Limb (tissue), 2 donors: Measurements from ENCODE around the gene ZBTB20.

Source experiments
- DNase-seq, 2 donors: peaks; one replicate each; pipeline ENCODE4 v3.0.0-alpha.2; 2016; ENCODE audit errors: extremely low spot score in 2 of 2

The ZBTB20 gene

DNA sequence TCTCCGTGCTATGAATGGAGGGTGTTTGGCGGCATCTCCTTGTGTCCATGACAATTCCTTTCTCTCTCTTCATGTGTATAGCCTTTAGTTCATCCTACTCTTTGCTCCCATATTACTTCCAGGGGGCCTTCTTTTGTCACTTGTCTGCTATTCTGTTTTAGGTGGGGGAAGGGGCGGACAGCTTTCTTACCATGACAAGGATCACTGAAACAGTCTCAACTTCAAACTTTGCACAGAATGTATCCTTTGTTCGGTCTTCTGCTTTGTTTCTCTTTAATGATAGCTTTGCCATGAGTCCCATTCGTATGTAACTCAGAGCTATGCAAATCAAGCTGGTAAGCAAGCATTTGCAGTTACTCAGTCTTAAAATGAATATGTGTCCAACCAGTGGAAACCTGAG lies 559.1 kb downstream of the ZBTB20 start:
- no peak for DNase-seq

DNA sequence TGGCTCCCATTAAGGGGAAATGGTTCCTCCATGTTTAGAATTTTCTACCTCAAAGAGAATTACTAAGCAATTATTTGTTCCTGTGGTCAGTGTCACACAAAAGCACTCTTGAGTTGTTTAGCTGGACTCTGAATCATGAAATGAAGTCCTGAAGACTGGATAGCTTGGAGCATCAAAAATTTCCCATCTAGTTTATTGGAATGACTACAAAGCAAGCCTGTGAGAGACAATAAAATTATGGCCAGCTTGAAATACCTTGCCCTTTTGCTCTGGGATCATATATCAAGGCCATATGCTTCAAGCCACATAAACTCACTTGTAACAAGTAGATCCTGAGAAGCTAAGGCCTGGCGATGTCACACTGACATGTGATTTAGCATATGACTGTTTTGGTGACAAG lies 561.0 kb downstream of the ZBTB20 start:
- no peak for DNase-seq

DNA sequence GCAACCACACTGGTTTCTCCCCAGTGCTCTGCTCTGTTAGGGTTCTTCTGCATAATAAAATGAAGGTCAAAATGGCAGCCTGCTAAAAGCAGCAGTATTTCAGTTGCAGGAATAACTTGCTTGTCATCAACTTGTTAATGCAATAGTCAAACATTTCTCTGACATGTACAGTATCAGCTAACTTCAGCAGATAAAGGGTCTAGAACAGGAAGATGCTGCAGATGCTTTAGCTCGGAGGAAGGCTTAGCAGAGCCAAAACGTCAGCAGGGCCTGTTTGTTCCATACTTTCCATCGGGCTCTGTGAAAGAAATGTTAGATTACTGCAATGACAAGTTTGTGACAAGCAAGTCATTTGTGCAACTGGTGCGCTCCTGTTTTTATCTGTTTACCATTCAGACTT lies 561.4 kb downstream of the ZBTB20 start:
- no peak for DNase-seq

DNA sequence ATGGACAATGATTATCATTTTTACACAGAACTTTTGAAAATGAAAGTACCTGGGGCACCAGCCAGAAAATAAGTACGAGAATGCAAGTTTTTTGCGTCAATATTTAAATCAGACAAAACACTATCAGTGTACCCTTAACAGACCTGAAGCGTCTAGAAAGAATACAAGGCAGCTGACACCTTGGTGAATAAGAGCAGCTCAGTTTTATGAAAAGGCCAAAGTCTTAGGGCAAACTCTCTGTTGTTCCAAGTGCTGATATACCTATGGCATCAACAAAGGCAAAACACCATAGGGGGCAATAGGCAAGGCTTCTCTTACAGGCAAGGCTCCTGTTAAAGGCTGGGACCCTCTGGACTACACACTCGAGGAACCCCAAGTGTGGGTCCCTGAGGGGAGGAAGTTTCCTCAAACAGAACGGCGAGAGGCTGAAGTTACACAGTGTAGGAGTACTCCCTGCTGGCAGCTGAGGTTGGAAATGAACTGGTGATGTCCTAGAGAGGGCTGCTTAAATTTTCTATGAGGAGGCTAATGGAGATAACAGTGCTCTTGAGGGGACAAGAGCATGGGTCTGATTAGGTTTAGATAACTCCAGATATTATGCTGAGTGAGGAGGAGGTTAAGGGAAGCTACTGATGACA lies 562.2 kb downstream of the ZBTB20 start:
- DNase-seq, result no peak

DNA sequence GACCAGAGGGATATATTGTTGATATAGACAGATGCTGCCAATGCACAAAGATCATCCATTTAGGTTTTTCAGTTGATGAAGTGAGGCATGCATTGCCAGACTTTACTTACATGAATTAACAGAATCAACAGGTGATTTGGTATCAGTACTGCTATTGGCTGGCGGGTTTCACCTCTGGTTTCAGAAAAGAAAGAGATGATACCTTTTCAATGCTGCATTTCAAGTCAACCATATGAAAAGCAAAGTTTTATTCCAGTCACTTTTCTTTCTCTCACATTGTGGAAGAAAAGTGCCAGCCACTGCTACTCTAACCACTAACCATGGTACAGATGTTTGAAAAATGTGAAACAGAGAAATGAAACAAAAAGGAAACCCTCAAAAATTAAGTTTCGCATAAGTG lies 564.2 kb downstream of the ZBTB20 start:
- no peak for DNase-seq

DNA sequence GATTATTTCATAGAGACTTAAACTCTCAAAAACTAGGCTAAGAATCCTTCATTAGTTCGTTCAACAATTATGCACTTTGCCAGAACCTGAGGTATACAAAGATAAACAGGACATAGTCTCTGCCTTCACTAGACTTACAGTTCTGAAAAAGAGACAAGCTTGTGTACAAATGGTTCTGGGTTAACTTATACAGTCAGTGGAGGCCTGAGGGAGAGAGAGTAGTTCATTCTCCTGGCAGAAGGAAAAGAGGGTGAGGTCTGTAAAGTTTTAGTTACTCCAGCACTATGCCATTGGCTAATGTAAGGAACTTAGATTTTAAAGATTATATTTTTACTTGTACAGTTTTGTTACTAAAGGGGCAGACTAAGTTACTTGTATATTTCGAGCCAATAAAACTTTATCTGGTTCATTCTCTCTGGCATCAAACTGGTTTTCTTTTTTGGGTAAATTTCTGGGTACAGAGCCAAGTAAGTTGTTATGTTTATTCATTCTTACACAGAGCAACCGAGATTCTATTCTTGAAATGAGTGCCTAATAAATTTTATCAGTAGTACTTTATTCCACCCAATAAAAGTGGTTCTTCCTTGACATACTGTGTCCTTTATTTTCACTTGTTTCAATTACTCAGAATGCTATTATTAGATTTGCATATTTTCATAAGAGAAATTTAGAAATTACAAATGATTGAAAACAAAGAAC lies 574.6 kb downstream of the ZBTB20 start:
- no peak for DNase-seq

DNA sequence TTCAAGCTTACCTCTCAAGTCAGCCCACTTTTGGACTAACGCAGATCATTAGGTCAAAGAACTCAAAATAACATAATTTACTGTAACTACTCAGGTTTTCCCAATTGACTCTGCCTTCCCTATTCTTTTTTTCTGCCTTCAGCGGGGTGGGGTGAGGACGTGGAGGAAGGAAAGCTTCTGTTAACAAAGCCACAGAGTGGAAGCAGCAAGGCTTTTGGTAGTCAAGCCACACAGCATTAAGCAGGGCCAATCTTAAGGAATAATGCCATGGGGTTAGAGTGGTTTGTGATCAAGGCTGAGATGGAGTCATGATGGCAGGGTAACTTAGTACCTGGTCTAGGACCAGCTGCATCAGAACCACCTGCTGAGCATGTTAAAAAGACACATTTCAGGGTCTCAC lies 575.7 kb downstream of the ZBTB20 start:
- no peak for DNase-seq

DNA sequence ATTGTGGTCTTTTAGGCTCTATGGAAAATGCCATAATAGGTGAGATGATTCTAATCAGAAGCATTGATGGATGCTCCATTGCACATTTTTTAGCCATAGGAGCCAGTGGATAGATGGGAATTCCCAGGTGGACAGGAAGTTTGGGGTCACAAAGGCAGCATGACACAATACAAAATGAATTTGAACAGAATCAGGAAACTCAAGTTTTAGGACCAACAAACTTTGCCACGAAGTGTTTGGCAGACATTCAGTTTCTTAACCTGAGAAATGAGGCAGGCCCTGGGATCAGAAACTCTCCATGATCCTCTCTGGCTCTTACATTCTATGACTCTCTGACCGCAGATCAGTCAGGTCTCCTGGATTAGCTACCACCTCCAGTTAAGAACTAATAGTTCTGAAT lies 577.9 kb downstream of the ZBTB20 start:
- no peak for DNase-seq

DNA sequence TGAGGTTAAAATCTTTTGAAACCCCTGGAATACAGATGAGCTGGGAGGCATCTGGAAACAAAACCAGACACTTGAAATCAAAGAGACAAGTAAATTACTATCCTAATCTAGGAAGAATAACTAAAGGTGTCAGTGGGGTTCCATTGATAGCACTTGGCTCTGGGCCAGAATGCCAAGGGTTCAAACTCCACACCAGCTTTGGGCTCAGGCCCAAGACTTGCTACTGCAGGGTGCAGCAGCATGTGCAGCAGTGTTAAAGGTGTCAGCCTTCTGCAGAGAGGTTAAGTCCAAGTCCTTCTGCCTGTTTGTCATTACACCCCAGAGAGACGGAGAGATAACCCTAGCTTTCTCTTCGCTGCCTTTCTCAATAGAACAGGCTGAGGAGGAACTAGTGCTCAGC lies 579.3 kb downstream of the ZBTB20 start:
- DNase-seq, result no peak

DNA sequence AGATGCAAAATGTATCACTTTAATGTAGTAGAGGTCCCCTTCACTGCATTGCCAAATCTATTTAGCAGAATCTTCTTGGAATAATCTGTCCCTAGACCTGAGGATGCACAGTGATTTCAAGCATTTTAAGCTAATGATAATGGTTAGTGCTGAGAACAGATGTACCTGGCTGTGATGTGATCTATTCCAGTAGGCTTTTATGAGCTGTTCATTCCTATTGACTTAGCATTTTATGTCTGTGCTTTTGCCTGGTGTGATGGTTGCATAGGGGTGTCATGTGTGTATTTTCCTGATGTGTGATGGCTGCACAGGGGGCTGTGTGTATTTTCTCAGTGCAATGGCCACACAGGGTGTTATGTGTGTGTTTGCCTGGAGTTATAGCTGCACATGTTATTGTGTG lies 580.3 kb downstream of the ZBTB20 start:
- DNase-seq, result no peak

DNA sequence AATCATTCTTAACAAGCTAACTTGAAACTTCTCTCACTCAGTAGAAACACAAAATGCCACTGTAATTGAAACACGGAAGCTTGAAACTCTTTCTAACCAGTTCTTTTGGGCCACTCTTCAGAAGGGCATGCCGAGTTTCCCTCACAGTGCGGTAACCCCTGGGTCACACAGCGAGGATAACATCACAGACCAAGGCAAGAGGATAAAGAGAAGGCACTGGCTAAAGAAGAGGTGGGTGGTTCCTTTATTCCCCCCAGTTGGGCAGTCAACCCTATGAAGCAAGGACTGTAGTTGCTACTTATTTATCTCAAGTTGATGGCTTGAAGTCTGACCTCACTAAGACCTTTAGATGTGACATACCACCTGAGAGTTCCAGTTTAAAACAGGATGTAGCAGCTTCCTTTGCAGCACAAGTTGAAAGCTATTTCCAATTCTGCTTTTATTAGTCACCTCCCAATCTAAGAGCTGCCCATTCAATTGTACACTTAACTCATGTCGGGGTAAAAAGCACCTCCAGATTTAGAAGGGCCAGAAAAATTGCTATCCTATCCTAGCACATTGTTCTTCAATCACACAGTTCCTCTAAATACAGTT lies 580.8 kb downstream of the ZBTB20 start:
- DNase-seq, result no peak

DNA sequence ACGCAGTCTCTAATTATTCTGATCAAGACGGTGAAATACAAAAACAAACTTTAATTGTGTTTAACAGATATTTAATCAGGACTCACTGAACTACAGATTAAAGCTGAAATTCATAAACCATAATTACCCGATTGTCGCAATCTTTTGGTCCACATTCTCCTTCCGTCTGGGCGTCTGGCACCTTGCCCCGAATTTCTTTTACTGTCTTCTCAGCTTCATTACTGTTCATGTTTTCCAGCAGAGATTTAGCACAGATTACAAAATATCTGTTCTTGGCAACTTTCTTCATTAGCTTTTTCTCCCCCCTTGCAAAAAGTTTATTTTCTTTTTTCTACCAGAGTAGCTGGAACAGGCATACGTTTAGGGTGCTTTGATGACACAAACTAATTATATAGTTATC lies 581.9 kb downstream of the ZBTB20 start:
- DNase-seq, result no peak

DNA sequence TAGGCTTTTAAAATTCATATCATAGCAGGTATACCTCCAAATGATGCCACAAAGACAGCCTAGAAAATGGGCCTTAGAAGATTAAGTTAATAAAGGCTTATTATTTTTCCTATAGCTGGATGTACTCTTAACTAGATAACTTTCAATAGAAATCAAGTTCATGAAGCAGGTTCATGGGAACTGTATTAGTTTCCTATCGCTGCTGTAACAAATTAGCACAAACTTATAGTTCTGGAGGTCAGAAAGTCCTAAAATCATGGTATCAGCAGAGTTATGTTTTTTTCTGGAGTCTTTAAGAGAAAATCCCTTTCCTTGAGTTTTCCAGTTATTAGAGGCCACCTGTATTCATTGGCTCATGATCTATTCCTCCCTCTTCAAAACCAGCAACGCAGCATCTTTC lies 583.4 kb downstream of the ZBTB20 start:
- no peak for DNase-seq

DNA sequence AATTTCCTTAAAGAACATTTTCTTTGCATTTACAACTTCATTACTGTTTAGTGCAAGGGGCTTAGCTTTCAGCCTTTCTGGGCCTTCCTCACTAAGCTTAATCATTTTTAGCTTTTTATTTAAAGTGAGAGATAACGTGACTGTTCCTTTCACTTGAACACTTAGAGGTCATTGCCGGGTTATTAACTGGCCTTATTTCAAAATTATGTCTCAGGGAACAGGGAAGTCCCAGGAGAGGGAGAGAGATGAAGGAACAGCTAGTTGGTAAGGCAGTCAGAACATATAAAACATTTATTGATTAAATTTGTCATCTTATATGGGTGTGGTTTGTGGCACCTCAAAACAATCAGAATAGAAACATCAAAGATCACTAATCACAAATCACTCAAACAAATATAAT lies 584.5 kb downstream of the ZBTB20 start:
- DNase-seq, result no peak

DNA sequence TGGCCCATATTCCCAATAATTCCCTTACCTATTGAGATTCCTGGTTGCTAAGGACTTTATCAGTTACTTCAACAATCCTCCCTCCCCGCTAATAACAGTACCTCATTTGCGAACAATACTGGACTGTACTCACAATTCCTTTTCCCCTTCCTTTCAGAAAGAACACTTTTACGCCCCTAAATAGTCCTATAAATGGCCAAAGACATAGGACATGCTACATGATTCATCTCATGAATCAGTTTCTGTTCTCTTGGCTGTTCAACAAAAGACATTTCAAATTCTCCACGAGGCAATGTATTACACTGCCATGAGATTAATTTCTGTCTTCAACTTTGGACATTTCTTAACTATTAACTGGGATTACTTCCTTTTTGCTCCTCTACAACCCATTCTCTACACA lies 588.8 kb downstream of the ZBTB20 start:
- no peak for DNase-seq

DNA sequence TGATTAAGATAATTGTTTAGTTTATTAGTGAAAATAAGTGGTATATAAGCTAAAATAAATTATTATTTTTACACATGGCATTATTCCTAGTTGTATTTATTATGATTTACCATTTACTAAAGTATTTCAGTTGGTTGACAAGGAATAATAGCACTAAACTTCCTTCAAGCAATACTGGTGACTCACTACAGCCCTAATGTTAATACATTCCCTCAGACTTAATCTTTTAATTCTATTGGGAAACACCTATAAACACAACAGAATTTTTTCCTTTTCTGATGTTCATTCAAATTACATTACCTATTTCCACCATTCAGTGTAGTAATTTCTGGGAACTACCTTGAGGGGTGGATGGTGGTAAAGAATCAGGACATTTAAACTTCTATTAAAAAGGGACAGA lies 589.3 kb downstream of the ZBTB20 start:
- no peak for DNase-seq

DNA sequence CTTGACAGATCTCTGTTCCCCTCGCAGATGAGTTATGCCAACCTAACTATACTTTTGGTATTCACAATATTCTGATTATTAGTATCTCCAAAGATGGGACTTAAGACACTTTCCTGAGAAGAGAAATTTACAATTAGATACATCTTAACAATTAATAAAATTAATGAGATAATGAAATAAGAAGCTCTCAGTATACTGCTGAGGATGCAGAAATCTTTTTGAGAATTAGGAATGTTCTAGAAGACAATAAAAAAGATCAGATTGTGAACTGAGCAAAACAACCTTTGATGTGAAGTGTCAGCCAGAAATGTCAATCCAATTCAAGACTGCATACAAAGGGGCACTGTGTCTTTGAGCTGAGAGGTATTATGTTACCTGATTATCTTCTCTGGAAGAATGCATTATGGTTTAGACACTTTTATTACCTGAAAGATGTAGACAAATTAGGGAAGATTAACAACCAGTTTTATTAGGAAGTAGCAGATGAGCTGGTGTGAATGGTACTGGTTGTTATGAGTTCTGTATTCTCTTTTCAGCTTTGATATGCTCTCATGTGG lies 590.4 kb downstream of the ZBTB20 start:
- no peak for DNase-seq

DNA sequence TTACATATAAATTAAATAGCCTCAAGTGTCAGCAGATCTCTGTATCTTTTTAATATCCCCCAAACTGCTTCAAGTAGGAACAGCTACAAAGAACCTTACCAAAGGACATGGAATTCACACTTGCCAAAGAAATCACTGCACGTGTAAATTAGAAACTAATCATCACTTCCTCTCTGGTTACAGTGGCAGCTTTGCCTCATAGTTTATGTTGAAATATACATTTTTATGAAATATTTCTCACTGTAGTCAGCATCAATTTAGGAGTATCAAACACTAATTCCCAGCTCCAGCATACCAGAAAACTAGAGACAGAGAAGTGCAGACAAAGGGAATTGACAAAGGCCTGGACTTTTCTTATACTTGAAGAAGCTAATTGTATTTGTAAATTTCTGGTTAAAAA lies 592.4 kb downstream of the ZBTB20 start:
- DNase-seq, result no peak

DNA sequence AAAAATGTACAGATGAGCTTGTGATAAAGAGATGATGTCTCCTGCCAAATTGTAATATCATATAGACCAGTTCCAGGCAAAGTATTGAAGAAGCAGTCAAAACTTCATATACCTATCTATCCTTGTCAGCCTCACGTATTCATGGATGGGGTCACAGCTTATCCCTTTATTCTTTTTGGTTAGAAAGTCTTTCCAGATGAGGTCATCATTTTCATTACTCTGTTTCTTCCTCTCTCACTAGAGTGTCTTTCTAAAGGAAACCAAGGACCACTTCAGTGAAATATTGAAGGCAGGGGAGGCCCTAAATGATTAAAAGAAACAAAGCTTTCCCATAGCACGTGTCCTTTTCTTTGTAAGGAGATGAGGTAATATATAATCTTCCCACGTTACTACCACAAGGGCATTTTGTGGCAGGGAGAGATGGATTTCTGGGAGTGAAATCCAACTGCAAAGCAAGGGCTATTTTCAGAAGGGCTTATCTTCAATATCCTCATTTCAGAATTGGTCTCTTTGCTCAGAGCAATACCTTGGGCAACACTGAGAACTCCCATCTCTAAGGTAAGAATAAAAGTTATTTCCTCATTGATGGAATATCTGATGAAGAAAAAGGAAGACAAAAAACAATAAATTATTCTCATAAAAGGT lies 593.0 kb downstream of the ZBTB20 start:
- no peak for DNase-seq

DNA sequence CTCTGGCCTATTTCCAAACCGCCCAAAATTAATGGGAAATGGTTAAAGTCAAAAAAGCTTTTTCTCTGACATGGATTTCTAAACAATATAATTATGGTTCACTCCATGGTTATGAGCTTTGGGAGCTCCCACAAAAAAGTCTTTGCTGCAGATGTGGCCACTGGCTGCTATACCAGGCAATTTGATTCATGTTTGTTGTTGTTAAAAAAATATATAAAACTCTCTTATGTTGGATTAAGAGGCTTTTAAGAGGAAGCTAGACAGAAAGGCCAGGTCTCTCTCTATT lies 594.6 kb downstream of the ZBTB20 start:
- DNase-seq, result no peak

DNA sequence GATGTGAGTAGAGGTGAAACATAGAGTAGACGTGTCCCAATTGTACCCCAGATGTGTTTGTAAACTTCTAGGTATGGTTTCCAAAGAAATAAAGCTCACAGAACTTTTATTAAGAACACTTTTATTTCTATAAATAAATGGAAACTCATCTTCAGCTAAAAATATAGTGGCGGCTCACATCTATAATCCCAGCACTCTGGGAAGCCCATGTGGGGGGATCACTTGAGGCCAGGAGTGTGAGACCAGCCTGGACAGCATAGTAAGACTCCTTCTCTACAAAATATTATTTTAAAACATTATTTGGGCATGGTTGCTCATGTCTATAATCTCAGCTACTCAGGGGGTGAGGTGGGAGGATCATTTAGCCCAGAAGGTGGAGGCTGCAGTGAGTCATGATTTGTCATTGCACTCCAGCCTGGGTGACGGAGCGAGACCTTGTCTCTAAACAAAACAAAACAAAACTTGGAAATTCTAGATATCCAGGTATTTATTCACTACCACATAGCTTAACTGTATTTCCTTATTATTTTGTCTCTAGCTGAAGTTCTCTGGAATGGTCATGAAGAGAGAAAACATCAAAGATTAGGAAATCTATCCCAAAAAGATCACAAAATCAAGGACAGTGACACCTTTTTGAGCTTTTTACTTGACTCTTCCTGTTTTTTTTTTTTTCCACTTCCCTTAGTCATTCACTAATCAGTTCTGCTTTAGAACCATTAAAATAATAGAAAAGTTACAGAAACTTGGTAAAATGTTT lies 595.1 kb downstream of the ZBTB20 start:
- DNase-seq, result no peak

DNA sequence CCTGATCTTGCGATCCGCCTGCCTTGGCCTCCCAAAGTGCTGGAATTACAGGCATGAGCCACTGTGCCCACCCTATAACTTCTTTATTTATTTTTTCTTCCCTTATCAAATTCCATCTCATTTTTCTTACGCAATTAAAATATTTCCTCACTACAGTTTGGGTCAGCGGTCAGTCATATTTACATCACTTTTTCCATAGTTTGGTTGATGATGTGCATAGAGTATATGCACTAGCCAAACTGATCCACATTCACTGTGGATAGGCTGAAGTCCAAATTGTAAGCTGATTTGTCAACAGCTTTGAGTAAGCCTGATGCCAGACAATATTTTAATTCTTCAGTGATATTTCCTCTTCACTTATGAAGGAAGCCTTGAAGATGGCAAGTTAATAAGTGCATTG lies 596.9 kb downstream of the ZBTB20 start:
- DNase-seq, result no peak
